GM19239 (cell line): ENCODE results near the gene TEAD1.

Experiments
- DNase-seq: peaks from one replicate; pipeline ENCODE4 v3.0.0; 2011; ENCODE audit warnings: low spot score; ENCODE audit not compliant: insufficient read length
- FAIRE-seq: peaks from 2 replicates; lab custom pipeline; 2011; peaks lifted over from hg19 to GRCh38; lab: Jason Lieb, UNC

Gene TEAD1

DNA sequence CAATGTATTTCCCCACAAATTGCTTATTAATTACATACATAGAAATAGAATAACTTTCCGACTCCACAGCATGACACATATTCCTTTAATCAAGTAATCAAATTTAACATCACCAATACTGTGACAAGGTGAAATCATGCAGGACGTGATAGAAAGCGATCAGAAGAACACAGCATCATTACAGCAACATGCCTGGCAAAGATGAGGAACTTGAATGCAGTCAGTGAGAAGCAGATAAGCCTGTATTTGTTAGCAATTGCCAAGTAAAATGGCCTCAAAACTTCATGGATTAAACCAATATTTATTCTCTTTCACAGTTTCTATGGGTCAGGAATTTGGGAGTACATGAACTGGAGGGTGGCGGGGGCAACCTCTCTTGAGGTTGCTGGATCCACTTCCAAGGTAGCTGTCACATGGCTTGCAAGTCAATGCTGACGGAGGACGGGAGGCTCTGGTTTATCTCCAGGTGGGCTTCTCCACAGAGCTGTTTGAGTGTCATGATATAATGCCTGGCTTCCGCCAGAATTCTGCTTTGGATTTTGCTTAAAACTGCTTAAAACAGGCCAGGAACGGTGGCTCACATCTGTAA lies 12.0 kb upstream of the TEAD1 start:
- no peak for DNase-seq
- no peak for FAIRE-seq

- no peak for FAIRE-seq
Observed at GRCh38 chr11:12664385-12664784, 9.8 kb upstream of the TEAD1 start.

DNA sequence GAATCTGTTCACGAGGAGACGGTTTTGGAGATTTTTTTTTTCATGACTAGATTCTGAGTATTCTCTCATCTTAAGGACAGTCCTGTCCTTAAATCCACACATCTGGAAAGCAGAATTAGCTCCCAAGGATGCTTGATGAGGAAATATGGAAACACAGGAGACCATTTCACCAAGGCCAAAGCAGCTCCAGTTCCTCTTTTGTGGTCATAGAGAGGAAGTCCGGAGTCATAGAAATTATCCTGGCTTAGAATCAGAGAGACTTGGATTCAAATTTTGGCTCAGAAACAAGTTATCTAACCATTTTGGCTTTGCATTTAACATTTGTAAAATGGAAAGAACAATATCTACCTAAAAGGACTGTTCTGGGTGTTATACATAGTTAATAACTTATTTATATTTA lies 7.3 kb upstream of the TEAD1 start:
- FAIRE-seq (no peak), DNase-seq (no peak)

More at GRCh38 chr11:12664385-12664784, 9.8 kb upstream of the TEAD1 start:
- DNase-seq, result no peak

GRCh38 chr11:12667646-12668045 lies 6.6 kb upstream of the TEAD1 start:
- DNase-seq (no peak), FAIRE-seq (no peak)

- DNase-seq, result no peak
- FAIRE-seq, result no peak
Observed at GRCh38 chr11:12668166-12668565, 6.1 kb upstream of the TEAD1 start.

DNA sequence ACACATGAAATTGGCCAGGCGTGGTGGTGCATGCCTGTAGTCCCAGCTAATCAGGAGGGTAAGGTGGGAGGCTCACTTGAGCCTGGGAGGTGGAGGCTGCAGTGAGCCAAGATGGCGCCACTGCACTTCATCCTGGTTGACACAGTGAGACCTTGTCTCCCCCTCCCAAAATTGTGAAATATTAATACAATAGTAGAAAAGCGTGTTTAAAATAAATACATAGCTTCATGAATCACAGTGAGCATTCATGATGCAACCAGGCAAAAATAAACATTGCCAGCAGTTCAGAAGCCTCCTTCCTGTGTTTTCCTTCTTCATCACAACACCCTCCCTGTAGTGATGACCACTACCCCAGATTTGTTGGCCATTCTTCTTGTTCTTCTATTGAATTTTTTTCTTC lies 4.3 kb upstream of the TEAD1 start:
- DNase-seq, result no peak
- FAIRE-seq, result no peak

GRCh38 chr11:12671370-12671769 lies 2.9 kb upstream of the TEAD1 start:
- FAIRE-seq (no peak), DNase-seq (no peak)

GRCh38 chr11:12673601-12673923 lies 659 bp upstream of the TEAD1 start:
- no peak for DNase-seq
- FAIRE-seq, result peak; percentile 35

GRCh38 chr11:12674571-12674935 lies 332 bp downstream of the TEAD1 start:
- no peak for FAIRE-seq
- DNase-seq, result no peak

DNA sequence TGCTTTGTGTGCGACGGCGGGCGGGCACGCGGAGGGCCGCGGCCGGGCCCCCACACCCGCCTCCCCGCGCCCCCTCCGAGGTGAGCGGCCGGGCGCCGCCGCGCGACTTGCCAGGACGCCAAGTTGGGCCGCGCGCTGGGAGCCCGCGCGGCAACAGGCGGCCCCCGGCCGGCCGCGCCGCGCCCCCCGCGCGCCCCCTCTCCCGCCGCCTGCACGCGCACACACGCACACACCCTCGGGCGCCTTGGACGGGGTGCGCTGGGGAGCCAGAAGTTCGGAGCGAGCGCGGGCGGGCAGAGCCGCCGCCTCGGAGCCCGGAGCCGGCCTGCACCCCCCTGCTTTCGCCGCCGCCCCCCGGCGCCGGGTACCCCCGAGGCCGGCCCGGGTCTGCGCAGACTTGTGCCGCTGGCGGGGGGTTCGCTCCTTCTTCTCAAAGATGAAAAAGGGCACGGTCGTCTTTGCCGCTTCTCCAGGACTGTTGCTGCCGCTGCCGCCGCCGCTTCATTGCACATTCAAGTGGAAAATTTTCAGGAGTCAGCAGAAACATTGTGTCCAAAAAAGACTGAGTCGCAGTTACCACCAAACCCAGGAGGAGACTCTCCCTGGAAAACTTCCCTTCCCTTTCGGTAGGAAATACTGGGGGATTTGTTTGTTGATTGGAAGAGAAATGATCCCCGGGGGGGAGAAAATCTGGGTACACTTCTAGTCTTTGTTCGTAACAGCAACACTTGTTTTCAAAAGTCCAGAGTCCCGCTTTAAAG lies 895 bp downstream of the TEAD1 start:
- no peak for FAIRE-seq
- no peak for DNase-seq

DNA sequence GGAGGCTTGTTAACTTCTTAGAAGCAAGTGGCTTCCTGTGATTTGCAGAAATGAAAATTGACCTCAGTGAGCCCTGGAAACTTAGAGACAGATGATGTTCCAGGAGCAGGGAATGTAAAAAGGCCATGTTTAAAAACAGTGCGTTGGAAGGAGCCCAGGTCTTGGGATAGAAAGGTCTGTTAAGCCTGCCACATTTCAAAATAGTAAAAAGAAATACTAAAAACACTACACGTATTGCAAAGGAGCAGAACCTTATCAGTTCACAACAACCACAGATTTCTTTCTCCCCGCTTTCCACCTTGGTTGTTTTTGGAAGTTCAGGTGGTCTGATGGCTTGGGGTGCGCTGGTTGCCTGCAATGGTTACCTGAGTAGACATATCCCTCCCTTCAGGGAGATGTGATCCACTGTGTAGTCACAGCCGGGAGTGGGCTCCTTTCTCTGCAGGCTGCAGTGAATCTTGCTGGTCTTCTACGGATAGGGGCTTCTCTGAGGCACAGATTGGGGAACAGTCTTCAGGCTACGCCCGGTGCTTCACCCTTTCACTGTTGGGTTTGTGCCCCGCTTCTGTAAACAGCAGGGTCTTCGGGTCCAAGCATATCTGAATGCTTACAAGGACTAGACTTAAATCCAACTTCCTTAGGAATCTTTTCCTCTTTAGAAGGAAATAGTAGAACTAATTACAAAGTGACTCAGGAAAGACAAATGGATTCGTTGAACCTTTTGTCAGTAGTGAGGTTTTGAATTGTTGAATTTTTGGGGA lies 1.9 kb downstream of the TEAD1 start:
- DNase-seq (no peak), FAIRE-seq (no peak)

DNA sequence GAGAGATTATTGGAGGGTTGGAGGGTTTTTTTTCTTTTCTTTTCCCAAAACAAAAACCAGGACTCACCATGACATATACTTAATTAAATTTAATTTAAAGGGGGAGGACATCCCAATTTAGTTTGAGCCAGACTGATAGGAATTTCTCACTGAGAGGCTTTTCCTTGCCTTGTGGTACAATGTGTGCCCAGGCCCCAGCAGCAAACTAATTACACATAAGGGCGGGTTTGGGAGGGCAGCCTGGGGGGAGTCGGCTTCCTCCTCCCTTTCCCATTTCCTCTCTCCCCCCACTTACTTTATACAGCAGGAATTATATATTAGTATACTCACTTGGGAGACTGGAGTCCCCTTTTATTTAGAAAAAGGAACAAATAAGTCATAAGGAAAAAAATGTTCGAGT lies 2.9 kb downstream of the TEAD1 start:
- FAIRE-seq (no peak), DNase-seq (no peak)

- DNase-seq (no peak), FAIRE-seq (no peak)
Observed at GRCh38 chr11:12678092-12678491, 3.9 kb downstream of the TEAD1 start.

DNA sequence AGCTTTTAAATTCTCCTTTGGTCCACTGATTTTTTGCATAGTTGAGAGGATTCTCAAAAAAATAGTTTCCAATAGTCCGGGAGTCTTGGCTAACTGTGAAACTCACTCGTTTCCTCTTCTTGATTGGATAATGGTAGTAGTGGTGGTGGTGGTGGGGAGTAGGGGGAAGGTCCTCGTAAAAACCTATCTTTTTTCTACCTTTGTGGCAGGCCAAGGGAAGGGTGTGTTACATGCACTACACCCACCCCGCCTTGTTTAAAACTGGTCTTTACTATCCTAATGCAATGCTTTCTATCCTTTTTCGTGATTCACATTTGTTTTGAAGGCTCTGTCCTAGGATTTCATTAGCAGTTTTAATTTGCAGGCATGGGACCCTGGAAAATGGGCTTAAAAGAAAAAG lies 4.8 kb downstream of the TEAD1 start:
- FAIRE-seq (no peak), DNase-seq (no peak)

GRCh38 chr11:12679471-12679870 lies 5.2 kb downstream of the TEAD1 start:
- DNase-seq, result no peak
- FAIRE-seq, result no peak

DNA sequence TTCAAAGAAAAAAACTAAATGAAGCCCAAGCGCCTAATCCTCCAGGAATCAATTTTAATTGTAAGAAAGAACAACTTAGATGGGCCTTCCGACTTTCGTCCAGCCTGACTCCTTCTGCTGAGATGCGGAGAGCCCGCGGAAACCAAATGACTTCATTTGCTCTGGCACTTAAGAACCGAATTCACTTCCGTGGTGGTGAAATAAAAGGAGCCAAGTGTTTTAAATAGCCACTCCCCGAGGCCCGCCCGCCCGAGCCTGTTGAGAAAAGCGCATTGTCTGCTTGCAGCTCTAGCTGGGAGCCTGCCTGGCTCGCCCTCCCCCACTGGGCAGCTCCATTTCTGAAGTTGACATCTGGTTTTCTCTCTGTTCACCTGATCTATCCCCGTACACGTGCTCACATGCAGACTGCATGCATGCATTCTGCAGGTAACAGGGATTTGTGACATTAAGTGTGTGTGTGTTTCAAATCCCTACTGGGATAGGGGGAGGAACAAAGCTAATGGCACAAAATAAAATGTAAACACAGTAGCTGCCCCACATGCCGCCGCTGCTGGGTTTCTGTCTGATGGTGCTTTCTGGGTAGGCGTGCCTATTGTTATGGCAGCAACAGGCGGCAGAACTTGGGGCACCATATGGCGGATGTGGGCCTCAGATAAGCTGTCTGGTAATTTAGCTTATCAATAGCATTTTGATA lies 6.2 kb downstream of the TEAD1 start:
- FAIRE-seq (no peak), DNase-seq (no peak)

DNA sequence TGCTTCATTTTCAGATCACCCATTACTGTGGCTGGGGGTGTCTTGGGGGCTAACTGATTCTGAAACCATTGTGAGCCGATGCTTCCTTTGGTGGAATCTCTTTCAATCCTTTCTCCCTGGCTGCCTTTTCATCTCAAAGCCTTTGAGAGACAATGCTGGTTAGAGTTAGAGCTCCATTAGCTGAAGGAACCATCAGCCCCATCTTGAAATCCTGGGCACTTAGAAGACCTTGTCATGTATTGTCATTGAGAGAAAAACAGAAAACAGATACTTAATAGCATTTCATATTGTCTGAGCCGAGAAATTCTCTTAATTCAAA lies 6.7 kb downstream of the TEAD1 start:
- DNase-seq (no peak), FAIRE-seq (no peak)

DNA sequence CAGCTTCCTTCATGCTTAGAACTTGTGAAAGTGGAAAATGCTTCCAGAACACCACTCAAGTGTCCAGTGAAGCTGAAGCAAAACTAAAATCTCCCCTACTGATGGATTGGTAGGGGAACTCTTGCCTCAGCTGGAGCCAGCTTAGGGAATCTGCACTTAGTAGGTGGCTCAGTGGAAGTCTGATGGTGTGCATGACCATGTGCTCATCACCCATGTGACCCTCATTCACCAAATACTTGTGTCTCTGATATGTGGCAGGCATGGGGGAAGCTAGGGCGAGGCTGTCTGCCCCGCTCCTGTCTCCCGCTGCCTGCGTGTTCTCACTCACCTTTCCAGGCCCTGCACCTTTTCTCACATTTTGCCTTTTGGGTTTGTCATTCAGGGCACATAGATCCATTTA lies 7.2 kb downstream of the TEAD1 start:
- DNase-seq (no peak), FAIRE-seq (no peak)

GRCh38 chr11:12682288-12682687 lies 8.1 kb downstream of the TEAD1 start:
- FAIRE-seq (no peak), DNase-seq (no peak)

DNA sequence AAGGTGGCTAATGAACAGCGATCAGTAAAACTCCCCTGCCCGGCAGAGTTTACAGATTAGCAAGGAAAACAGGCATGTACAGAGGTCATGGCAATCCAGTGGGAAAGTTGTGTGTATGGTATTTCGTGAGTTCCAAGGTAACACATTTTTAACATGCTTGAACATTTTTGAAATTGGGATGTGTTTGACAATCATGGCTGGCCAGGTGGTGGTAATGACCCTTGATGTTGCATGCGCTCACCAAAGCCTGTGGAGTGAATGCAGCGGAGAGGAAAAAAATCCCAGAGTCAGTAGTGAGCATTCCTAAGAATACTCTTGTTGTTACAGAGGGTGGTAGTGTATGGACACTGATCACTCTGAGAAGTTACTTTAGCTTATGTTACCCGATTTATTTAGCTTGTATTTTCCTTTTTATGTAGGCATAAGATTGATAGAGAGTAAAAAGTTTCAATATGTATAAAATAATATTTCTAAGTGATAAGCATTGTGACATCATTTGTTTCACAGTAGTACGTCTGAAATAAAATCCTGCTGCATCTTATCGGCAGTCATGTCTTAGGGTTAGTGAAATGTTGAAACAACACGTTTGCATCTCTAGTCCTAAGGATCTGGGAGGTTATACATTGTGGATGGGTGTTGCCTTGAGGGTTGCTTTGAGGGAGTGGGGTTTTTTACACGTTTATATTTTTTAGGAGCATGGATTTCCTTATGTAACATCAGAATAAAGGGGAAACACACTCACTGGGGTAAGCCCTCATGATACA lies 8.7 kb downstream of the TEAD1 start:
- DNase-seq (no peak), FAIRE-seq (no peak)

GRCh38 chr11:12683874-12684273 lies 9.7 kb downstream of the TEAD1 start:
- FAIRE-seq (no peak), DNase-seq (no peak)
